AG10803 (cell line): ENCODE measurements around the gene BMP5.
A peak's percentile ranks its signal among the peaks of the same experiment; 100 is the strongest.

Source experiments
- DNase-seq: peaks from one replicate; pipeline ENCODE4 v3.0.0; 2010; ENCODE audit warnings: low read depth
- H3K4me3 ChIP-seq: 2 replicates; pipeline ENCODE4 v1.5.1; 2011; ENCODE audit warnings: mild to moderate bottlenecking, low read length, control low read depth
- TF ChIP-seq, protein P1 (sequence below): conservative IDR thresholded peaks from 2 replicates; pipeline ENCODE4 v1.5.1; 2011; ENCODE audit warnings: mild to moderate bottlenecking, low read length, control low read depth, inconsistent platforms

BMP5 gene

DNA sequence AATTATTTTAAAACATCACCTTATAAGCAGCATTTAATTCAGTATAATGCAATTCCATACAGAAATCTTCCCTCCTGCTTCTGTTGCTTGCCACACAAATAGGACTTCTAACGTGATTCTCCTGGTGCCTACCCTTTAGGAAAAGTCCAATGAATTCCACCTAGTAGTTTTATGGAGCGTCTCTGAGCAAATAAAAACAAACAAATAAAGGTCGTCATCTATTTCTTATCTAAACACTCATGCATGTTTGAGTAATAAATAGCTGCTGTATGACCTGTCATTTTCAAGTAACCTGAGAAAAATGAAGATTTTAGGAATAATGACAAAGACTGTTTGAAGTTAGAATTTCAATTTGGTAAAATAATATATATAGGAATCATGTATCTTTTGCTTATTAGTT lies 102.7 kb downstream of the BMP5 start:
- no peak for DNase-seq
- TF ChIP-seq, protein P1, sequence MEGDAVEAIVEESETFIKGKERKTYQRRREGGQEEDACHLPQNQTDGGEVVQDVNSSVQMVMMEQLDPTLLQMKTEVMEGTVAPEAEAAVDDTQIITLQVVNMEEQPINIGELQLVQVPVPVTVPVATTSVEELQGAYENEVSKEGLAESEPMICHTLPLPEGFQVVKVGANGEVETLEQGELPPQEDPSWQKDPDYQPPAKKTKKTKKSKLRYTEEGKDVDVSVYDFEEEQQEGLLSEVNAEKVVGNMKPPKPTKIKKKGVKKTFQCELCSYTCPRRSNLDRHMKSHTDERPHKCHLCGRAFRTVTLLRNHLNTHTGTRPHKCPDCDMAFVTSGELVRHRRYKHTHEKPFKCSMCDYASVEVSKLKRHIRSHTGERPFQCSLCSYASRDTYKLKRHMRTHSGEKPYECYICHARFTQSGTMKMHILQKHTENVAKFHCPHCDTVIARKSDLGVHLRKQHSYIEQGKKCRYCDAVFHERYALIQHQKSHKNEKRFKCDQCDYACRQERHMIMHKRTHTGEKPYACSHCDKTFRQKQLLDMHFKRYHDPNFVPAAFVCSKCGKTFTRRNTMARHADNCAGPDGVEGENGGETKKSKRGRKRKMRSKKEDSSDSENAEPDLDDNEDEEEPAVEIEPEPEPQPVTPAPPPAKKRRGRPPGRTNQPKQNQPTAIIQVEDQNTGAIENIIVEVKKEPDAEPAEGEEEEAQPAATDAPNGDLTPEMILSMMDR: no peak
- H3K4me3 ChIP-seq: no peak overlapping the region

GRCh38 chr6:55759536-55759935 lies 115.9 kb downstream of the BMP5 start:
- TF ChIP-seq, protein P1: no peak
- H3K4me3 ChIP-seq: no peak overlapping the region
- DNase-seq: no peak

GRCh38 chr6:55758156-55758937 lies 117.0 kb downstream of the BMP5 start:
- peak; percentile 70 for DNase-seq
- TF ChIP-seq, protein P1: no peak

DNA sequence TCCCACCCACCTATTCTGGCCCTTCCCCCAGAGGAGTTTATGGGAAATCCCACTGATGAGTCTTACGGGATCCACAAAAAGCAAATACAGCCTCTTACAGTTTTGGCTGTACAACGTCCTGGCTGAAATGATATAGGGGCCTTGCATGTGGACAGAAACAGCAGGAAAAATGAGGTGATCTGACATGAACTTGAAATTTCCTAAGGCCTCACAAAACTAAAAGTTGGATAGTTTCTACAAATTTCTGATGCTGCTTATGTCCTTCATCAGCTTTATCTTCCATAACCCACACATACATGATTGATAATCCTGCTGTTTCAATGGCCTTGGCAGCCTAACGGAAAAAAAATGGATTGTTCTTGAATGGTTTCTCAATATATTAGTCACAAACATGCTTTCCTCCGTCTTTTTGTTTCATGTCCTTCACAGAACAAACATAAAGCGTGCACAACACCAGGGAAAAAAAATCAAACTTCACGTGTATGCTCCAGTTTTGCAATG lies 118.8 kb downstream of the BMP5 start:
- no peak overlapping the region for H3K4me3 ChIP-seq
- TF ChIP-seq, protein P1: no peak
- no peak for DNase-seq

More at GRCh38 chr6:55758156-55758937, 117.0 kb downstream of the BMP5 start:
- no peak overlapping the region for H3K4me3 ChIP-seq

DNA sequence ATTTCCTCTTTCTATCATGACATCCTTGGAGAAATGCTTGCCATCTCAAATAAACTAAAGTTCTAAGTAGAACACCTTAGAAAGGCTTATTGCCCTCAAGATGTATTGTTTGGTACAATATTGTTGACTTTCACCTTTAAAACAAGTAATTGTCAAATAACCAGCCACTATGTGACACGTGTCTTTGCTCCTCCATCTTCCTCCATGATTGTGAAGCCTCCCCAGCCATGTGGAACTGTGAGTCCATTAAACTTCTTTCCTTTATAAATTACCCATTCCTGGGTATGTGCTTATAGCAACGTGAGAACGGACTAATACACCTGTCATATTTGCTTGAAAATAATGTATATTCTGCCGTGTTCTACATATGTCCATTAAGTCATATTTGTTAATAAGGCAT lies 126.5 kb downstream of the BMP5 start:
- no peak for DNase-seq
- TF ChIP-seq, protein P1: no peak
- no peak overlapping the region for H3K4me3 ChIP-seq

GRCh38 chr6:55746473-55746872 lies 128.9 kb downstream of the BMP5 start:
- TF ChIP-seq, protein P1: no peak
- H3K4me3 ChIP-seq: no peak overlapping the region

GRCh38 chr6:55734256-55734655 lies 141.1 kb downstream of the BMP5 start:
- no peak for DNase-seq
- TF ChIP-seq, protein P1: no peak
- no peak overlapping the region for H3K4me3 ChIP-seq

More at GRCh38 chr6:55746473-55746872, 128.9 kb downstream of the BMP5 start:
- no peak for DNase-seq
